Testis (tissue), 2 donors: Measurements from ENCODE around the gene S1PR2.

Experiments
- CTCF ChIP-seq, 3 experiments: fragments of 450-650 bp in 2 of 3; fragments of 200-600 bp in 1 of 3; sonication (generic) in 1 of 3; IDR thresholded peaks; one replicate each; pipeline ENCODE4 v1.5.1; 2016 to 2019; ENCODE audit warnings: antibody characterized with exemption in 3 of 3, mild to moderate bottlenecking in 2 of 3, moderate library complexity in 1 of 3
- POLR2A ChIP-seq: fragments of 450-650 bp; IDR thresholded peaks from one replicate; pipeline ENCODE4 v1.6.1; 2017; ENCODE audit warnings: antibody characterized with exemption, mild to moderate bottlenecking, moderate library complexity

- TF ChIP-seq CTCF (IDR thresholded peaks at IDR 0.05) (no peak), POLR2A (no peak)
Measured at GRCh38 chr19:10277795-10278589, 46.9 kb upstream of the S1PR2 start.
